ENCODE data around the gene DLX5. TPM values are rescaled to one million over a fixed set of nuclear protein-coding genes. Genes with fewer than 3 reads are reported as not detected.
"Not testable (repeated sequence)": the region's sequence is repeated elsewhere in the genome, so short reads cannot be mapped to it uniquely, and the experiment has no call there.

DLX5 gene
- total and polyA plus RNA-seq, 8 donors: 0.23 to 11.7 TPM; not detected in 6

DNA sequence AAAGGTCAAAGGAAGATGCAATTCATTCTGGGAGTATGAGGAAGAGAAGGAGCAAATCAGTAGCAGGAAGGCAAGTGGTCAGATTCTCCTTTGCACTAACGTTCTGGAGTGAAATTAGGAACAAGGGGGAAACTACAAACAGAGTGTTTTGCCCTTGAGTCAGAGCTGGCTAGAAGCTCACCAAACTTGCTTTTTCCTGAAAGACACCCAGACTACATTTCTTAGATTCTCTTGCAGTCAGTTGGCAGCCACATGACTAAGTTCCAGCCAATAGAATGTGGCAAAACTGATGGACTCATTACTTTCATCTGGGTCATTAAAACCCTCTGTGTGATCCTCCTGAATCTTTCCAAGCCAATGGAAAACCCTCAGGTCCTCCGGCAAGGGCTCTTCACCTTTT lies 18.6 kb upstream of the DLX5 start:
- H3K27me3 ChIP-seq: peaks cover 0 to 32% (median 3%) of the 10 kb centered on the region in 3 donors
- intact Hi-C loops (cut with DNase I; ENCODE audit: low total_unique reads): no loop called here
- no peak for TF ChIP-seq POLR2A (IDR thresholded peaks at IDR 0.05)
- TF ChIP-seq EP300 (IDR thresholded peaks at IDR 0.05): no peak
- no peak for TF ChIP-seq POLR2AphosphoS5 (IDR thresholded peaks at IDR 0.05)
- TF ChIP-seq, protein P1, sequence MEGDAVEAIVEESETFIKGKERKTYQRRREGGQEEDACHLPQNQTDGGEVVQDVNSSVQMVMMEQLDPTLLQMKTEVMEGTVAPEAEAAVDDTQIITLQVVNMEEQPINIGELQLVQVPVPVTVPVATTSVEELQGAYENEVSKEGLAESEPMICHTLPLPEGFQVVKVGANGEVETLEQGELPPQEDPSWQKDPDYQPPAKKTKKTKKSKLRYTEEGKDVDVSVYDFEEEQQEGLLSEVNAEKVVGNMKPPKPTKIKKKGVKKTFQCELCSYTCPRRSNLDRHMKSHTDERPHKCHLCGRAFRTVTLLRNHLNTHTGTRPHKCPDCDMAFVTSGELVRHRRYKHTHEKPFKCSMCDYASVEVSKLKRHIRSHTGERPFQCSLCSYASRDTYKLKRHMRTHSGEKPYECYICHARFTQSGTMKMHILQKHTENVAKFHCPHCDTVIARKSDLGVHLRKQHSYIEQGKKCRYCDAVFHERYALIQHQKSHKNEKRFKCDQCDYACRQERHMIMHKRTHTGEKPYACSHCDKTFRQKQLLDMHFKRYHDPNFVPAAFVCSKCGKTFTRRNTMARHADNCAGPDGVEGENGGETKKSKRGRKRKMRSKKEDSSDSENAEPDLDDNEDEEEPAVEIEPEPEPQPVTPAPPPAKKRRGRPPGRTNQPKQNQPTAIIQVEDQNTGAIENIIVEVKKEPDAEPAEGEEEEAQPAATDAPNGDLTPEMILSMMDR (IDR thresholded peaks at IDR 0.05): no peak
- 55 to 73% (median 59%) methylated on average over 2 of the region's 2 CpGs for WGBS, 5 donors
- H3K4me1 ChIP-seq: no peaks in the 10 kb centered on the region
- no peaks in the 10 kb centered on the region for H3K36me3 ChIP-seq
- no peak overlapping the region for H3K4me3 ChIP-seq
- H3K27ac ChIP-seq: no peak overlapping the region
- no peak for DNase-seq
- H3K9me3 ChIP-seq: no peaks in the 10 kb centered on the region

DNA sequence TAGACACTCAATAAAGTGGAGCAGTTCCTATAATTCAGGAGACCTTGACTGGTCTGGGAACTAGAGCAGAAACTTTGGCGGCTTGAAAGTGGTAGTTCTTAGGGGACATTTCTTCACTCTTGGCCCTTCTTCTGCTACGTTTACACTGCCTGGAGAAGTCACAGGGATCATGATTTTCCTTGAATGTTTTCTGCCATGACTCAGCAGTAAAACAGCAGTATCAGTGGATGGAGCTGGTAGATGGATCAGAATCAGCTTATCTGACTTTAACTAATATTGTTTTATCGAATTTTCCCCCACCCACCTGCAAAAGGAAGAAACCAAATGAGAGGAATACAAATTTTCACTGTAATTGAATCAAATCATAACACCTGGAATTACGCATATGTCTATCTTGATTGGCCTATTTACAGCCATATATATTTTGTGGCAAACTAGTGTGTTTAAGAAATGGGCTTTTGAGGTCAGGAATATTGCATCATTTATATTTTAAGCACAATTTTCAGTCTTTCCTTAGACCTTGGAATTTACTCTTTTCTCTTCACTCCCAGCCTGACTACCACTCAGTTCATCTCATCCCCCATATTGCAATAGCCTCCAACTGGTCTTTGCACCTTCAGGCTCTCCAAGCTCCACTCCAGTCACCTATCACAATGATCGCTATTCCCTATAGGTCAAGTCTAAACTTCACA lies 14.9 kb upstream of the DLX5 start:
- no peak for TF ChIP-seq EP300 (IDR thresholded peaks at IDR 0.05)
- no peak for TF ChIP-seq POLR2A (IDR thresholded peaks at IDR 0.05)
- TF ChIP-seq, protein P1 (IDR thresholded peaks at IDR 0.05): no peak
- TF ChIP-seq POLR2AphosphoS5 (IDR thresholded peaks at IDR 0.05): no peak
- WGBS, 5 donors: 68 to 71% (median 71%) methylated on average over 5 of the region's 5 CpGs

DNA sequence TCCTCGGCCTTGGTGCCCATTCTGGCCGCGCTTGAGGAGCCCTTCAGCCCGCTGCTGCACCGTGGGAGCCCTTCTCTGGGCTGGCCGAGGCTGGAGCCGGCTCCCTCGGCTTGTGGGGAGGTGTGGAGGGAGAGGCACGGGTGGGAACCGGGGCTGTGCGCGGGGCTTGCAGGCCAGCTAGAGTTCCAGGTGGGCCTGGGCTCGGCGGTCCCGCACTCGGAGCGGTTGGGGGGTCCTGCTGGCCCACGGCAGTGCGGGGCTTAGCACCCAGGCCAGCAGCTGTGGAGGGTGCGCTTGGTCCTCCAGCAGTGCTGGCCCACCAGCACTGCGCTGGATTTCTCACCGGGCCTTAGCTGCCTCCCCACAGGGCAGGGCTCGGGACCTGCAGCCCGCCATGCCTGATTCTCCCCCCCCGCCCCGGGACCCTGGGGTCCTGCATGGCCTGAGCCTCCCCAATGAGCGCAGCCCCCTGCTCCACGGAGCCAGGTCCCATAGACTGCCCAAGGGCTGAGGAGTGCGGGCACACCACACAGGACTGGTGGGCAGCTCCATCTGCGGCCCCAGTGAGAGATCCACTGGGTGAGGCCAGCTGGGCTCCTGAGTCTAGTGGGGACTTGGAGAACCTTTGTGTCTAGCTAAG lies 9.7 kb upstream of the DLX5 start:
- H3K36me3 ChIP-seq; H3K4me1 ChIP-seq; intact Hi-C loops (cut with DNase I; ENCODE audit: low total_unique reads); H3K9me3 ChIP-seq; DNase-seq; H3K4me3 ChIP-seq; H3K27ac ChIP-seq: not testable (repeated sequence)
- peaks cover 0 to 59% (median 7%) of the 10 kb centered on the region in 3 donors for H3K27me3 ChIP-seq
- 91 to 97% (median 94%) methylated on average over 19 to 30 of the region's 30 CpGs for WGBS, 5 donors

More for the DNA sequence above, 14.9 kb upstream of the DLX5 start:
- Histone ChIP-seq H3K36me3 (no peaks in the 10 kb centered on the region), H3K4me3 (no peak overlapping the region), H3K9me3 (no peaks in the 10 kb centered on the region), H3K27me3 (peaks cover 0 to 41% (median 4%) of the 10 kb centered on the region in 3 donors), H3K27ac (no peak overlapping the region), H3K4me1 (no peaks in the 10 kb centered on the region)
- DNase-seq: no peak
- intact Hi-C loops (cut with DNase I; ENCODE audit: low total_unique reads): no loop called here

DNA sequence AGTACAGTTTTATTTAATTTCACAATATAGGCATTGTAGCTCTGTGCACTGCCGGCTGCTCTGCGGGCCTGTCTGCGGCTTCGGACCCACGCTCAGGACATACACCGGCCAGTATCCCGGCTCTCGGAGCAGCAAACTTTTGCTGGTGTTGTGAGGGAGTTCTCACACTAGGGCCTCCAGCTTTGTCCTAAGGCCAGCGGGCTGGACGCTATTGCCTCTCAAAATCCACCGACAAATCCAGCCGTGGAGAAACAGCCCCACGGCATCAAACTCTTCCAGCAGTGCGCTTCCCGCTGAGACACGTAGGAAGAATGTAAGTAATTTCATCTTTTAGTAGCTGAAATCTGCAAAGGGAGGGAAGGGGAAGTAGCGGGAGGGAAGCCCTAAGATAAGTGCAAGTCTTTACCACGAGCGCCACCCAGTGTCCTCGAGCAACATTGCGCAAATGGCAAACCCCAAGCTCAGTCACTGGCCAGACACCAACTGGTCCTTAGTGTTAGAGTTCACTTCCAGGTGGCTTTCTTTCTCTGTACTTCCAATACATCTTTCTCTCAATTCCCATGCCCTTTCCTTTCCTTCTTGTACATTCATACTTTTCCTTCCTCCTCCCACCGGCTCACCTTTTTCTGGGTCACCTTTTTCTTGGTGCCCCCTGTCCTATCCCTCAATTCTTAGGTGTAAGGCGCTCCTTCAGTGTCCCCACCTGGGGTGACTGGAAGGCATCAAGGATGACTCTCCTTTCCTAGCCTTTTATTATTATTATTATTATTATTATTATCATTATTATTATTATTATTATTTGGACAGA lies 3.0 kb upstream of the DLX5 start:
- Histone ChIP-seq H3K27ac (no peak overlapping the region), H3K27me3 (peaks cover 18 to 97% (median 50%) of the 10 kb centered on the region in 3 donors), H3K4me1 (peaks cover 21 to 50% (median 42%) of the 10 kb centered on the region in 4 donors), H3K36me3 (no peaks in the 10 kb centered on the region), H3K9me3 (no peaks in the 10 kb centered on the region), H3K4me3 (peak overlapping the region; percentile 24 to 55 (median 39))
- TF ChIP-seq EP300 (IDR thresholded peaks at IDR 0.05): no peak
- TF ChIP-seq POLR2AphosphoS5 (IDR thresholded peaks at IDR 0.05): peak in 1 of 3 donors; percentile 7
- TF ChIP-seq POLR2A (IDR thresholded peaks at IDR 0.05): no peak
- TF ChIP-seq, protein P1 (IDR thresholded peaks at IDR 0.05): peak in 5 of 7 experiments; percentile 75 to 84 (median 79)
- intact Hi-C loops (cut with DNase I; ENCODE audit: low total_unique reads): loop anchor here (5.0 to 10.0 kb wide), 2 partner anchors 950 to 1113 kb away; no protein-coding TSS in a partner anchor
- DNase-seq: peak; percentile 77 to 93
- 5 to 6% (median 6%) methylated on average over 20 to 23 of the region's 23 CpGs for WGBS, 5 donors
